SIG-M5 treated with dmso at 0.1 percent for 504 hours (cell line): Measurements from ENCODE around the gene CUBN.

ENCODE experiments used
- DNase-seq: peaks from one replicate; lab custom pipeline; 2025; ENCODE audit not compliant: unreplicated experiment; lab: John Stamatoyannopoulos, UW

The CUBN gene

GRCh38 chr10:17109046-17109445 is 20.6 kb downstream of the CUBN start:
- DNase-seq: no peak

- DNase-seq: no peak
Measured at GRCh38 chr10:17106991-17107390, 22.6 kb downstream of the CUBN start.

GRCh38 chr10:17101910-17102266 is 27.7 kb downstream of the CUBN start:
- DNase-seq: no peak

- no peak for DNase-seq
Measured at GRCh38 chr10:17101257-17101909, 28.2 kb downstream of the CUBN start.

GRCh38 chr10:17100586-17100985 is 29.0 kb downstream of the CUBN start:
- DNase-seq: no peak

GRCh38 chr10:17098012-17098411 is 31.6 kb downstream of the CUBN start:
- no peak for DNase-seq

- DNase-seq: no peak
Measured at GRCh38 chr10:17094844-17095243, 34.8 kb downstream of the CUBN start.

GRCh38 chr10:17092986-17093803 is 36.4 kb downstream of the CUBN start:
- no peak for DNase-seq

- DNase-seq: no peak
Measured at GRCh38 chr10:17092216-17092944, 37.2 kb downstream of the CUBN start.

- DNase-seq: no peak
Measured at GRCh38 chr10:17088118-17088806, 41.3 kb downstream of the CUBN start.

- DNase-seq: no peak
Measured at GRCh38 chr10:17086865-17087367, 42.7 kb downstream of the CUBN start.

- no peak for DNase-seq
Measured at GRCh38 chr10:17085011-17085725, 44.4 kb downstream of the CUBN start.

- DNase-seq: no peak
Measured at GRCh38 chr10:17084258-17084657, 45.4 kb downstream of the CUBN start.

- DNase-seq: no peak
Measured at GRCh38 chr10:17081431-17081830, 48.2 kb downstream of the CUBN start.

GRCh38 chr10:17077890-17078289 is 51.7 kb downstream of the CUBN start:
- no peak for DNase-seq

- DNase-seq: no peak
Measured at GRCh38 chr10:17077346-17077781, 52.2 kb downstream of the CUBN start.

- no peak for DNase-seq
Measured at GRCh38 chr10:17076626-17077345, 52.8 kb downstream of the CUBN start.

GRCh38 chr10:17075533-17076359 is 53.9 kb downstream of the CUBN start:
- DNase-seq: peak; percentile 71

- no peak for DNase-seq
Measured at GRCh38 chr10:17074541-17074847, 55.1 kb downstream of the CUBN start.
